Stimulated activated CD4-positive, alpha-beta T cell treated with anti-CD3 and anti-CD28 coated beads, Interleukin-4, amount 100 ng/mL, for 48 hours (primary cell): Measurements from ENCODE around the gene COPZ1.

ENCODE experiments used
- DNase-seq, 2 donors: peaks; one replicate each; pipeline ENCODE4 v3.0.0-alpha.2; 2020; ENCODE audit warnings: low read depth in 2 of 2

The COPZ1 gene

GRCh38 chr12:54358191-54358944 is 33.4 kb downstream of the COPZ1 start:
- DNase-seq: no peak

GRCh38 chr12:54358945-54359761 is 34.2 kb downstream of the COPZ1 start:
- DNase-seq: peak; percentile 78 to 89

GRCh38 chr12:54359762-54360351 is 34.9 kb downstream of the COPZ1 start:
- DNase-seq: no peak

GRCh38 chr12:54360717-54361456 is 36.0 kb downstream of the COPZ1 start:
- DNase-seq: peak; percentile 44 to 54

- no peak for DNase-seq
These were observed 38.1 kb downstream of the COPZ1 start for GRCh38 chr12:54363047-54363446.

GRCh38 chr12:54363618-54364017 is 38.7 kb downstream of the COPZ1 start:
- no peak for DNase-seq

- no peak for DNase-seq
These were observed 39.5 kb downstream of the COPZ1 start, which contains the start of gene GPR84 for GRCh38 chr12:54364413-54364812. TSS of gene GPR84 (minus strand) at chr12:54364486. CDS start at chr12:54363851, 635 bp downstream.

GRCh38 chr12:54368025-54368708 is 43.2 kb downstream of the COPZ1 start:
- DNase-seq: no peak

- DNase-seq: peak; percentile 89 to 94
These were observed 44.0 kb downstream of the COPZ1 start for GRCh38 chr12:54368709-54369596.

GRCh38 chr12:54369597-54370131 is 44.7 kb downstream of the COPZ1 start:
- no peak for DNase-seq

GRCh38 chr12:54370171-54370730 is 45.3 kb downstream of the COPZ1 start:
- no peak for DNase-seq

- no peak for DNase-seq
These were observed 46.6 kb downstream of the COPZ1 start for GRCh38 chr12:54371328-54372112.

GRCh38 chr12:54372113-54372806 is 47.3 kb downstream of the COPZ1 start:
- DNase-seq: no peak

GRCh38 chr12:54373649-54374561 is 49.0 kb downstream of the COPZ1 start:
- no peak for DNase-seq

- DNase-seq: no peak
These were observed 49.8 kb downstream of the COPZ1 start for GRCh38 chr12:54374562-54375258.

GRCh38 chr12:54375259-54375579 is 50.3 kb downstream of the COPZ1 start:
- no peak for DNase-seq

- no peak for DNase-seq
These were observed 51.7 kb downstream of the COPZ1 start for GRCh38 chr12:54376596-54376995.
